Measurements from ENCODE around the gene TMCC1.
"Not testable (repeated sequence)": the region's sequence is repeated elsewhere in the genome, so short reads cannot be mapped to it uniquely, and the experiment has no call there.

The TMCC1 gene

DNA sequence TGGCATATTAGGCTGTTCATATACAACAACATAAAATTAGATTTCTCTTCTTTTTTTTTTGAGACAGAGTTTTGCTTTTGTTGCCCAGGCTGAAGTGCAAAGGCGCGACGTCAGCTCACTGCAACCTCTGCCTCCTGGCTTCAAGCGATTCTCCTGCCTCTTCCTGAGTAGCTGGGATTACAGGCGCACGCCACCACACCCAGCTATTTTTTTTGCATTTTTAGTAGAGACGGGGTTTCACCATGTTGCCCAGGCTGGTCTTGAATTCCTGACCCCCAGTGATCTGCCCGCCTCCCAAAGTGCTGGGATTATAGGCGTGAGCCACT is 218.8 kb downstream of the TMCC1 start:
- not testable (repeated sequence) for DNase-seq

DNA sequence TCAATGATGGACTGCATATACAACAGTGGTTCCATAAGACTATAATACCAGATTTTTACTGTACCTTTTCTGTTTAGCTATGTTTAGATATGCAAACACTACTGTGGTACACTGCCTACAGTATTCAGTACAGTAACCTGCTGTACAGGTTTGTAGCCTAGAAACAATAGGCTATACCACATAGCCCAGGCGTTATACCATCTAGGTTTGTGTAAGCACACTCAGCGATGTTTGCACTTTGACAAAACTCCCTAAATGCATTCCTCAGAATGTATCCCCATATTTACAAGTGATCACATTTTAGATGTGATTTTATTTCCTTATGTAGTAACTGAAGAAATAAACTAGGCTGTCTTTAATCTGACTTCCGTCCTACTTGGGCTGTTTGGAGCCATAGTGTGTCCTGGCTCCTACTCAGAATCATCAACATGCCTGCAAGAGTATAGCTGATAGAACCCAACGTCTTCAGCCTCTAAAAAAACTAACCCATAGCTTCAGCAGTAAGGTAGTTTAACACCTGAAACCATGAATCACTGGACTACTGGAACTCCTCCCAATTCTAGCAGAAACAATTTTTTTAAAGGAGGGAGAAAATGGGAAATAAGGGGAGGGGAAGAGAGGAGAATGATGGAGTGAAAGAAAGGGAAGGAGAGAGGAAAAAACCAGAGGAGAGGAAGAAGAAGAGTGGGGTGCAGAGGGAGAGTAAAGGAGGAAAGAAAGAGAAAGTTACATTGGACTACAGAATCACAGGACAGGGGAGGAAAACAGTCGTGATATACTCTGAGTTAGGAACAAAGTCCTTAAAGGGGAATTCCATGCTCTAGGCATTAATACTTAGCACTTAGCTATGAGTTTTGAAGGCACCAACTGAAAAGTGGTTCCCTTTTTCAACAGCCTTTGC is 219.4 kb downstream of the TMCC1 start:
- no peak for DNase-seq

DNA sequence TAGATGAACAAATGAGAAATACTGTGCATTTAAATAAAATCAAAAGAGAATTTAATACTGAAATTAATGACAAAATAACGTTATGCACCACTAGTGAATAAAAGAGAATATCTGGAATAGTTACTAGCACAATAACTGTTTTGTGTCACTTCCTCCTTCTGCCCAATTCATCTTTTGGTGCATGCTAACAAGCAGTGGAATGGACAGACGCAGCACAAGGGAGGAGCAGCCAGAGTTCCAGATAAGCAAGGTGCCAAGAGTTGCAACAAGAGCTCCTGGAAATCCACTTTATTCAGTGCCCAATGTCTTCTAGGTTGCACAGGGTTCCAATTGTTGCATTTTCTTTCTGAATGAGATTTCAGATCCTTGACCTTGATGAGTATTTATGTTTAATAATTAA is 220.5 kb downstream of the TMCC1 start:
- no peak for DNase-seq

DNA sequence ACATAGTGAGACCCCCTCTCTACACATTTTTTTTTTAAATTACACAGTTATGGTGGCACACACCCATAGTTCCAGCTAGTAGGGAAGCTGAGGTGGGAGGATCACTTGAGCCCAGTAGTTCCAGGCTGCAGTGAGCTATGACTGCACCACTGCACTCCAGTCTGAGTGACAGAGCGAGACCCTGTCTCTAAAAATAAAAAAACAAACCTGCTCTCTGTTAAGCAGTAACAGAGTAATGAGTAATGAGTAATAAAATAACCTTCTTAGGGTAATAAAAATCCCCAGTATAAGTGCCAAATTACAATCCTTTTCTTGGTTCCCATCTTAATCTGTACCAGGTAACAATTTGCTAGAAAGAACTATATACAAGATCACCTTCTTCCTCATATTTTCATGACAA is 221.1 kb downstream of the TMCC1 start:
- no peak for DNase-seq

DNA sequence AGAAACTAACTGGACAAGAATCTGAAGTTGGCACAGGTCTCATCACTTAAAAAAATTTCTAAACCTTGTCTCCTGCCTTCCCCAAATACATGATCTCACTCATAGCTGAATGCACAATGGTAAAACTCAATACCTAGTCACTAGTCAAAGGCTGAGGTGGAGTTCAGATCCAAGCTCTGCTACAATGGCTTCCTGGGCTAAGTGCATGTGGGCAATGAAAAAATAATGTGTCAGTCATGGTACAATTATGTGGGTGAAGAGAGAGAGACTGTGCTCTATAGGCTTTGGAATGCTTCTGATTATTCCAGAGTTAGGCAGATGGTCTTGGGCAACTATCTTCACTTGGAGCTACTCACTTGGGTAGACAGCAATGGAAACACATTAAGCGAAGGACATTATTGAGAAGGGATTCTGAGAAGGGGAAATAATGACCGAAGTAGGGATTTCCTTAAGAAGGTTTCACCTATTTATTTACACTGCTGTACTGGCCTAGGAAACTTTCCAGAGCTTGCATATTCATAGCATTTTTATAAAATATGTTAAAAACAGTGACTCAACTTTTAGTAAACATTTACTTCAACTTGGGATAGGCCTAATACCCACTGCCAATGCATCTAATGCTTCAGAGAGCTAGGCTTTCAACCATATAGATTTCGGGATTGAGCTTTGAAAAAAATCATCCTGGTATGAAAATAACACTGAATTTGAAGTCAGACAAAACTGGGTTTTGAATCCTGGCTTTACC is 228.3 kb downstream of the TMCC1 start:
- no peak for DNase-seq

DNA sequence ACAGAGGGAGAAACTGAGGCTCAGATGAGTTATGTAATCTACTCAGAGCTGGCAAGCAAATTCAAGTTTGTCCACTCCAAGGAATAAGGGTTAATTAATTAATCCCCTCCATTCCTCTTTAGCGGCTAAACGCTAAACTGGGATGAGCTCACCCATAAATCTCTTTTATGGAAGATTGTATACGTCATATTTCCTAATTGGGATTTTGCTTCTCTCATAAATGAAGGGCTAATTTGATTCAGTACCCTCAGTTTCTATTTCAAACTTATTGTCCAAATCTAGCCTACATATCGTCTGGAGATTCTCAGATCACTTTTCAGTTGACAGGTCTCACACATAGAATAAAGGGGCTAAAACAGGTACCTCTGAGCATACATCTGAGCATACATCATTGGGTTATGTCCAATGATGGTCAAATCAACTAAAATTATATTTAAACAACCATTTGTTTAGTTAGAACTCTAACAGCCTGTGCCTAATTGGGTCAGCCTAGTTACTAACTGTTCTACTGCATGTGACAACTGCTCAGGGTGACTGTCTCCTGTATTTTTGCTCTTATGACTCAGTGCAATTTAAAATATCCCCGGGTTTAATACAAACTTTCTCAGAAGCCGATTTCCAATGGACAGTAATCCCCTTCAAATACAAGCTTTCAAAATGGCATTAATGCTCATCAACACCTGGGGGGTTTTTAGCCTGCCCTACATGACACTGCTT is 229.4 kb downstream of the TMCC1 start:
- no peak for DNase-seq

DNA sequence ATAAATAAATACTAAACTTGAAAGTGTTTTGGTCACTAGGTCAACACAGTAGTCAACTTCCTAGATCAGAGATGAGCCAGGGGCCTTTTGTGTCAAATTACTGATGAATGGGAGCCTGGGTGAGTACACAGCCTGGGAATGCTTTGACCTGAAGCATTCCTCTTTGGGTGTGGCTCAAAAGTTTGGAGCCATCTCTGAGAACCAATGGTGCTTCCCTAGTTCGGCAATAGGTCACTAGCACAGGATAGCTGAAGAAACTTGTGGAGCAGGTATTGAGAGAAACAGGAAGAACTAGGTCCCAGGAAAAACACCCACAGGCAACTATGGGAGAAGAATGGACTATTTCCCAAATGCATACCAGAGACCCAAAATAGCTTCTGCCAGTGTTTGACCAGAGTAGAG is 230.5 kb downstream of the TMCC1 start:
- no peak for DNase-seq

DNA sequence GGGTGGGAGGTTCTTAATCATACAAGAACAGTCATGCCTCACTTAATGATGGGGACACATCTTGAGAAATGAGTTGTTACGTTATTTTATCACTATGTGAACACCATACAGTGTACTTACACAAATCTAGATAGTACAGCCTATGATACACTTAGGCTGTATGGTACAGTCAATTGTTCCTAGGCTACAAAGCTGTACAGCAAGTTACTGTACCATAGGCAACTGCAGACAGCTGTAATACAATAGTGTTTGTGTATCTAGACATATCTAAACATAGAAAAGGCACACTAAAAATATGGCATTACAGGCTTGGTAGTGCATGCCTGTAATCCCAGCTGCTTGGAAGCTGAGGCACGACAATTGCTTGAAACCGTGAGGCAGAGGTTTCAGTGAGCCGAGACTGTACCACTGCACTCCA is 231.3 kb downstream of the TMCC1 start:
- DNase-seq, result no peak

DNA sequence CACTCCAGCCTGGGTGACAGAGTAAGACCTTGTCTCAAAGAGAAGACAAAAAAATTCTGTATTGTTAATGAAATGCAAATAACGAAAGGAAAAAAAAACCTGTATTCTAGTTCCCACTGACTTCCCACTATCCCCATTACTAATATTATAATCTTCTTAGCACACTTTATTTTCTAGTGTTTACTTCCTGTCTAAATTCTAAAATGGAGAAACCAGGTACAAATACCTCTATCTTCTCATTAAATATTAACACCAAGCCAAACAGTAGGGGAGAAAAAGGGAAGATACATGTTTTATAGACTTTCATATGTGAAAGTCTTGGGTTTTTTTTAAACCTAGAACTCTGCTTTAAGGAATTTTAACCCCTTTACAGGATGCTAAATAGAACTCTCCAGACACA is 231.7 kb downstream of the TMCC1 start:
- DNase-seq, result no peak

DNA sequence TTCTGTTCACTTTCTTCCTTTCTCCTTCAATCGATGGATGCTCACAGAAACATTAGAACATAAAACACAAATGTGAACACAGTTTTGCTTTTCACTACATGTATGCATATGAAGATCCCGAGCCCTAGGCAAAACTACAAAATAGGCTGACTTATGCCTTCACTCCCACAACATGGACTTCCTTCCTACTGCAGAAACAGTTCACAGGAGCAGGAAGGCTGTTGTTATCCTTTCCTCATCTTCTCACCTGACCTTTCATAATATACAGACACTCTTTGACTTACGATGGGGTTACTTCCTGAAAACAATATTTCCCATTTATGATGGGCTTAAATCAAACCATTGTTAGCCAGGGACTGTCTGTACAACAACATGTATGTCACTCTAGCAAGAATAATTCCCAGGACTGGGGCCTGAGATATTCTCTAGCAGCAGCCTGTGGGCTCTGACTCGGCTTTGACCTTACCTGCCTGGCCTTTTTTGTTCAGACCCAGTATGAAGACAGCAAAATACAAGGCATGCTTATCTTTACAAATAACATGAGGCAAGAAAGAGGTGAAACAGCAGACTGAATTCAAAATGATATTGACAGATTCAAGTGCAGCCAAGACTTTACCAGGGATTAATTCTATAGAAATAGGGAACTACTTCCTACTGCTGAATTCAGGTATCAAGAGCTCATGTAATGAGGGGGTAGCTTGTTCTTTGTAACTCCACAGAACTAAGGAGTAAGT is 235.2 kb downstream of the TMCC1 start:
- no peak for DNase-seq

DNA sequence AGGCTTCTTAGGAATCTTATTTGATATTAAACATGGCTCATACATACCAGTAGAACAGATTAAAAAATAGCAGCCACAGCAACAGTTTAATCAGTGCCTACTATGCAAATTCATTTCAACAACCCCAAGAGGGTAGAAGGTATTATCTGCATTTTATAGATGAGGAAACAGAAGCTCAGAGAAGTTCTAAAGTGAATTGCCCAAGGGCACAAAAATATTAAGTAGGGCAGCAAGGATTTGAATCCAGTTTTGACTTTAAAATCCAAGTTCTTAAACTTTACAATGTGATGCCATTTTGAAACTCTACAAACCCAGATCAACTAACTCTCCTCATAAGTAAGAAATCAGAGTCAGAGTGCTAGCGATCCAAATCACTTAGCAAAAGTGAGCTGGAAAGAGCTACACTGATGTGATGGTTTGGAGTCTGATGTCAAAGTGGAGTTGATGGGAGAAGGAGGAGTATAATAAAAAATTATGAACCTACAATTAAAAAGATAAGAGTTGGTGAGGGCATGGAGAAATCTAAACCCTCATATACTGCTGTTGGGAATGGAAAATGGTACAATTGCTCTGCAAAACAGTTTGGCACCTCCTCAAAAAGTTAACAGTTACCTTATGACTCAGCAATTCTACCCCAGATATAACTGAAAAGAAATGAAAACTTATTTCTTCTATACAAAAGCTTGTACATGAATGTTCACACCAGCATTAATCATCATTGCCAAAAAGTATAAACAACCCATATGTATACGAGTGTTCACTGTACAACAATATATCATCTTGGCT is 236.1 kb downstream of the TMCC1 start:
- DNase-seq, result no peak

DNA sequence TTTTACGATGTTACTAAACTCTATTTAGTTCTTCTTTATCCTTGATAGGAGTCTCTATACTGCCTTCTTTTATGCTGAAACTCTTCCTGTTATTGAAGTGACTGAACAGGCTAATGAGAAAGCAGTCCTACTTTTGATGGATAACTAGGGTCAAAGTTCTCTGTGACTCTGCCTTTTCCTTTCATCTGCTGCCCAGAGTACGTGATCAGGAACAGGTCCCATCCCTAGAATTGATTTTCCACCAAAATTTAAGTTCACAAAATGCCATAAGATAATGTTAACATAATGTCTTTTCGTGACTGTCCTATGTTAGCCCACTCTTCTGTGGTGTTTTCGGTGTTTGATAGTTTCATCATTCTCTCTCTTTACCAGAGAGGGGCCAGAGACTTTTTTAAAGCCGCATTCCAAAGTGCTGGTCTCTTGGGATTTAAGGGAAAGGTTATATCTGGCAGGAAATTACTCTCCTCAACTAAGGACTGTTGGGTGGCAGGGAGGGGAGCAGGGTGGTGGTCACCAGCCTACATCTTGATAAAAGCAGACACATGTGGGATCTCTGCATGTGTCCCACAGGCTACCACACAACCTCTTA is 236.8 kb downstream of the TMCC1 start:
- DNase-seq, result no peak

DNA sequence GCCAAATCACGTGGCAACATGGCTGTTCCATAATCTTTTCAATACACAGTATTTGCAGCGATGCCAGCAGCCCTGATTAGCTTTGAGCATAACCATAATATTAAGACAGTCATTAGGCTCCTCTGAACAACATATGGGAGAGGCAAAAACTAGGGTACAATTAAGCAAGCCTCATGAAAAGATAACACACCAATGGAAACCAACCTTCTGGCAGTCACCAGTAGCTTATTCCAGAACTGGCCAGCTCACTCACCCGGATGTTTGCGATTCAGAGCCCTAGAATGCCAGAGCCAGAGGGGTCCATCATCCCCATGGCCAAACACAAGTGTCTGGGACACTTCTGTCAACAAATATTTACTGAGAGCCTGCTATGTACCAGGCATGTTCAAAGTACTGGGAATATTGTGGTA is 238.2 kb downstream of the TMCC1 start:
- DNase-seq, result no peak

DNA sequence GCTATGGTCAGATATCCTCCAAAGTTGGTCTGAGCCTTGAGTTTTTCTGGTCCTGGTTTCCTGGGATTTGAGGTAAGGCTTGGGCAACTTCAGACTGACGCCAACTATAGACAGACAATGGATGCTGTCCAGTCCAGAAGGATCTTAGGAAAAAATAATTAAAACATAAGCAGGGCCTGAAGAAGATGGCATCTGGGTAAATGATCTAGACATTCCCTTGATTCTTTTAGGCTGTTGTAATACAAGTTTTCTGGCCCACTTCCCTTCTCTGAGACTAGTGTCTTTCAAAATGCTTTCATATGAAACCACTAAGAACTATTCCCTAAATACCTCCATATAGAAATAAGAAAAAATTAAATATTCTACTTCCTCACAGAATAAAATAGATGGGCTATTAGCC is 239.4 kb downstream of the TMCC1 start:
- no peak for DNase-seq

DNA sequence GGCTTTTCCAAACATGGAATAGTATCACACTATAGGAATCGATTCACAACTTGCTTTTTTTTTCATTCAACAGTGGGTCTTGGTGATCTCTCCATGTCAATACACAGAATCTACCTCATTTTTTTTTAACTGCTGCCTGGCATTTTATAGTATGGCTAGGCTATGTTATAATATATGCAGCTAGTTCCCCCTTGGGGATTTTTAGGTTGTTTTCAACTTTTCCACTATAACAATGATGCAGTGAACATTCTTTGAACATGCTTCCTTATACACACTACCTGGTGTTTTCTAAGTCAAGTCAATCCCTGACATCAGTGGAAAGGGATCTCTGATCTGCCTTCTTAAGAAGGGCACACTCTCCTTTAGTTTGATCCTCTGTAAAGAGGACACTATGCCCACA is 240.5 kb downstream of the TMCC1 start:
- no peak for DNase-seq

DNA sequence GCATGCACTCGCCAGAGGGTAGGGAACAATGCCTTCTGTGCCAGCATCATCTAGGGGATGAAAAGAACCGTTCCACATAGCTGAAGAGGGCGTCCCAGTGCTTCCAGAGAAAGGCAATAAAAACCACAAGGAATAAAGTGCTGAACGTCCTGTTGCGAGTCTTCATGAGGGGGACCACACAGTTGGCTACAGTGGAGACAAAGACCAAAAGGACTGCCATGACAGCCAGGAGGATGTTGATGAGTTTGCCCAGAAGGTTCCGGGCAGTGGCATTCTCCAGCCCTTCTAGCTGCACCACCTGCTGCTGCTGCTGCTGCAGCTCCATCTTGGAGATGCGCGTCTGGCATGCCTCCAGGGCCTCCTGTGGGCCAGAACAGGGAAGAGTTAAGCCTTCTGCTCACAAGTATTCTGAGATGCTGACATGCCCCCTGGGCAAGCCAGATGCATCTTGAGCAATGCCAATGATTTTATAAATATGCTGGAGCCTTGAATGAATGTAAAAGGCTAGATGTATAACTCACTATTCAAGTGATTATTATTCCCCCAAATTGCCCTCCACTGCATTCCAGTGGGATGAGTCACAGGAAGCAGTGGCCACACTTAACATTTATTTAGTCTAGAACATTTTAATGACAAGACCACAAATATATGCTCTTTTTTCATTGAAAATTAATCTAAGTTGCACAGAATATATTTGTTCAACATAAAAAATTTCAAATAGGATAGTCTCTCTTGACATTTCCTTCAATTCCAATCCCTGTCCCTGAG is 241.9 kb downstream of the TMCC1 start:
- no peak for DNase-seq

DNA sequence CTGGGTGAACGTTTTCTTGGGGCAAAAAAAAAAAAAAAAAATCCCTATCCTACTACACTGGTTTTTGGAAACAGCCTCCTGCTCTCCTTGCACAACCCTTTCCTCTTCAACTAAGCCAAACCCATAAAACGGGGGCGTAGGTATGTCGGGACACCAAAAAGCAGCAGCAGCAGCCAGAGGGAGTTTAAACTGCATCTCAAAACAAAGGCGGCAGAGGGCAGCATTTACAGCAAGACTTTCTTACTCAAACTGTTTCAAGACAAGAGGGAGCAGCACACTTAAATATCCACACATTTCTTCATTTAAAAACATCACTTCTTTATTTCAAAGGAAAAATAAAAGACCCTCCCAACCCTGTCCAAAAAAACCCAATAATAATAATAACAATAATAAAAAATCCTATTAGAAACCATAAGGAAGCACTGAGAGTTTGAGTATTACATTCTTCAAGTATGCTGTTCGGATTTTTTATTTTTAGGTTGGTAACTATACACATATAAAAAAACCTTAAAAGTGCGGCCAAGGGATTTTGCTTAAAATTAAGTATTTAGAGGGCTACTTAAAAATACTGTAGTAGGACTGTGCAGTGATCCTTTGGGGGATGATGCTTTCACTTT is 243.1 kb downstream of the TMCC1 start:
- peak; percentile 27 for DNase-seq

DNA sequence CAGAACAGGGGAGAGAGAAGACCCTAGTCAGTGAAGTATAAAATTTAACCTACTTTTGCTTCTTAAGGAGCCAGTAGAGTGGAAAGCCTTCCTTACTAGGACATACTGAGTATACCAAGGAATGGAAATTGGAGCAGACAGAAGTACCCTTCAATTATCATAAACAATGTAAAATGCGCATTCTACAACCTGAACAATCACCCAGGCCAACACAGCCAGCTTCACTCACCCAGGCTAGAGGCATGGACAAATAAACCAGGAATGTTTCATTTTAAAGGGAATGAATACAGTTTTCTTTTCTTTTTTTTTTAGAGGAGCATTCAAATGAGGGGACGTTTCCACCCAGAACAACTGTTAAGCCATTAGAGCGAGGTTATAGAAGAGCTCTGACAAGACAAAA is 245.1 kb downstream of the TMCC1 start:
- no peak for DNase-seq

DNA sequence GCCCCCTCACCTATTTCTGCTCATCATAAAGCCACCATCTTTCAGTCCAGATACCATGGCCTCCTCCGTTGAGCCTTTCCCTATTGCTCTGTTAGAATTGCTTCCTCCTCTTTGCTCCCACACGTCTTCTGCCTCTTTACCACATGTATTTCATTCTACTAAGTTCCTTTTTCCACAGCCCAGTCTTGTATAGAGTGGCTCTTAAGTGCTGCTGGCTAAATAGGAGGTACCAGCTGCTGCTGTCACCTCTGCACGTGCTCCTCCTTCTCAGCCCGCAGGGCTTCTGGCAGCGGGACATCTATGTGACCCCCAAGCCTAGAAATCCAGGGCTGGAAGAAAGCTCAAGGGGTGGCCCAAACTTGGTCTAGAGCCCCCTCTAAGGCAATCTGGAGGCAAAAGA is 248.2 kb downstream of the TMCC1 start:
- no peak for DNase-seq

DNA sequence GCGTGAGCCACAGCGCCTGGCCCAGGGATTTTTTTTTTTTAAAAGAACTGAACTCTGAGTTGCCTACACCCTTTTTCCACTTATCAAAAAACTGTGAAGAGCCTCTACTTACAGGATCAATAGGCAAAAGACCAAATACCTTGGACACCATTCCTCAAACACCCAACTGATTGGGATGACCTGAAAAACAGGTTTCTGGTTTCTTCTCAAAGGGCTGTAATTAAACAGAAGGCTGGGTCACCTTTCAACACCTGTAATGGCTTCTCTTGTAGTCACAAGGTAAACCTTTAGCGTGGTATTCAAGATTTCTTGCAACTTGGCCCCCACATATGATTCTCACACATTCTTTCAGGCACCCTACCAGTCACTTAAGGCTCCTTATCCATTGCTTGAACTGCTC is 248.7 kb downstream of the TMCC1 start:
- no peak for DNase-seq

Data from central memory CD4-positive, alpha-beta T cell (primary cell).